Osteoblast (primary cell): ENCODE results near the gene RASA4B. TPM values are rescaled to one million over a fixed set of nuclear protein-coding genes. Genes with fewer than 3 reads are reported as not detected.

Source experiments
- DNase-seq: peaks from one replicate; pipeline ENCODE4 v3.0.0; 2011; ENCODE audit warnings: low spot score, mixed read lengths; ENCODE audit not compliant: insufficient read length; ENCODE audit errors: missing footprints
- H2AFZ ChIP-seq: 2 replicates; pipeline ENCODE4 v1.6.0; 2011; ENCODE audit warnings: mild to moderate bottlenecking, low read length
- H3K27ac ChIP-seq: 2 replicates; pipeline ENCODE4 v1.5.1; 2011; ENCODE audit warnings: mild to moderate bottlenecking, low read depth, low read length, moderate library complexity
- H3K27me3 ChIP-seq: 2 replicates; pipeline ENCODE4 v1.6.0; 2012; ENCODE audit warnings: mild to moderate bottlenecking, control low read depth, inconsistent platforms, low read length, moderate library complexity; ENCODE audit not compliant: insufficient read depth
- H3K36me3 ChIP-seq: 2 replicates; pipeline ENCODE4 v1.5.1; 2011; ENCODE audit warnings: mild to moderate bottlenecking, low read length, control low read depth, moderate library complexity; ENCODE audit not compliant: insufficient read depth
- H3K4me1 ChIP-seq: 2 replicates; pipeline ENCODE4 v1.5.1; 2011; ENCODE audit warnings: mild to moderate bottlenecking, low read length, control low read depth, moderate library complexity; ENCODE audit not compliant: insufficient read depth
- H3K4me2 ChIP-seq: 2 replicates; pipeline ENCODE4 v1.6.0; 2011; ENCODE audit warnings: mild to moderate bottlenecking, low read length; ENCODE audit not compliant: insufficient read depth
- H3K4me3 ChIP-seq: fragments of 200-600 bp; sonication (generic); 3 replicates; pipeline ENCODE4 v1.5.1; 2012; ENCODE audit warnings: mild to moderate bottlenecking, low read length, inconsistent platforms; ENCODE audit not compliant: insufficient read depth
- H3K79me2 ChIP-seq: 2 replicates; pipeline ENCODE4 v1.6.0; 2012; ENCODE audit warnings: mild to moderate bottlenecking, low read length, control low read depth, inconsistent platforms; ENCODE audit not compliant: insufficient read depth
- H3K9me3 ChIP-seq: 2 replicates; pipeline ENCODE4 v1.5.1; 2011; ENCODE audit warnings: low read depth, low read length, control low read depth
- H4K20me1 ChIP-seq: 2 replicates; pipeline ENCODE4 v1.6.0; 2012; ENCODE audit warnings: mild to moderate bottlenecking, low read length, control low read depth; ENCODE audit not compliant: insufficient read depth
- total RNA-seq: library from RNA; depleted of rRNA; stranded (reverse); fragments of >200 nt; gene quantifications from 2 replicates; pipeline ENCODE4 v1.2.3, GENCODE V29; 2012
- TF ChIP-seq, protein P1 (sequence below): IDR thresholded peaks from 2 replicates; pipeline ENCODE4 v1.5.1; 2011; ENCODE audit warnings: mild to moderate bottlenecking, low read depth, low read length, moderate library complexity; ENCODE audit errors: extremely low read depth

Gene RASA4B
- total RNA-seq, 1 donor, result 3.3 TPM

GRCh38 chr7:102433219-102434038 is 84.1 kb downstream of the RASA4B start, which contains the start of gene ORAI2:
TSS of gene ORAI2 (plus strand) at chr7:102433575. CDS start at chr7:102438957, 5,382 bp downstream.
- peaks cover 9% of the 10 kb centered on the region for H3K36me3 ChIP-seq
- peak within 1 kb of the TSS; percentile 74 for H2AFZ ChIP-seq
- H4K20me1 ChIP-seq, result peaks cover 2% of the 10 kb centered on the region
- no peaks in the 10 kb centered on the region for H3K27me3 ChIP-seq
- peak within 1 kb of the TSS; percentile 87 for H3K4me2 ChIP-seq
- H3K4me3 ChIP-seq, result peak within 1 kb of the TSS; percentile 87
- peak; percentile 99 for DNase-seq
- peak within 1 kb of the TSS; percentile 61 for H3K27ac ChIP-seq
- TF ChIP-seq, protein P1, sequence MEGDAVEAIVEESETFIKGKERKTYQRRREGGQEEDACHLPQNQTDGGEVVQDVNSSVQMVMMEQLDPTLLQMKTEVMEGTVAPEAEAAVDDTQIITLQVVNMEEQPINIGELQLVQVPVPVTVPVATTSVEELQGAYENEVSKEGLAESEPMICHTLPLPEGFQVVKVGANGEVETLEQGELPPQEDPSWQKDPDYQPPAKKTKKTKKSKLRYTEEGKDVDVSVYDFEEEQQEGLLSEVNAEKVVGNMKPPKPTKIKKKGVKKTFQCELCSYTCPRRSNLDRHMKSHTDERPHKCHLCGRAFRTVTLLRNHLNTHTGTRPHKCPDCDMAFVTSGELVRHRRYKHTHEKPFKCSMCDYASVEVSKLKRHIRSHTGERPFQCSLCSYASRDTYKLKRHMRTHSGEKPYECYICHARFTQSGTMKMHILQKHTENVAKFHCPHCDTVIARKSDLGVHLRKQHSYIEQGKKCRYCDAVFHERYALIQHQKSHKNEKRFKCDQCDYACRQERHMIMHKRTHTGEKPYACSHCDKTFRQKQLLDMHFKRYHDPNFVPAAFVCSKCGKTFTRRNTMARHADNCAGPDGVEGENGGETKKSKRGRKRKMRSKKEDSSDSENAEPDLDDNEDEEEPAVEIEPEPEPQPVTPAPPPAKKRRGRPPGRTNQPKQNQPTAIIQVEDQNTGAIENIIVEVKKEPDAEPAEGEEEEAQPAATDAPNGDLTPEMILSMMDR, result no peak
- H3K79me2 ChIP-seq, result peaks cover 28% of the 10 kb centered on the region
- peaks cover 3% of the 10 kb centered on the region for H3K4me1 ChIP-seq
- no peaks in the 10 kb centered on the region for H3K9me3 ChIP-seq

Other genes with a start within 250 kb of the RASA4B start
- gene SH2B2, start 230.9 kb downstream of the RASA4B start, total RNA-seq, result 2.1 and 2.2 TPM in 2 replicates
- gene SPDYE6, start 161.3 kb downstream of the RASA4B start, total RNA-seq, result not detected in 2 replicates
- 14.5 and 16.5 TPM in 2 replicates for gene PRKRIP1, start 121.4 kb downstream of the RASA4B start, total RNA-seq
- gene ORAI2, start 84.2 kb downstream of the RASA4B start, total RNA-seq, result 44.2 and 57.5 TPM in 2 replicates
- gene ALKBH4, start 52.9 kb downstream of the RASA4B start, total RNA-seq, result 13.6 and 16.3 TPM in 2 replicates
- 20.0 and 24.2 TPM in 2 replicates for gene LRWD1, start 52.8 kb downstream of the RASA4B start, total RNA-seq
- gene POLR2J, start 38.9 kb downstream of the RASA4B start, total RNA-seq, result 27.1 and 27.9 TPM in 2 replicates
- gene UPK3BL2, start 25.9 kb upstream of the RASA4B start, total RNA-seq, result 0.36 and 4.7 TPM in 2 replicates
- gene SPDYE2, start 33.4 kb upstream of the RASA4B start, total RNA-seq, result not detected in 2 replicates
- 23.9 and 44.2 TPM in 2 replicates for gene POLR2J3, start 54.8 kb upstream of the RASA4B start, total RNA-seq
- 8.8 and 9.8 TPM in 2 replicates for gene RASA4, start 99.0 kb upstream of the RASA4B start, total RNA-seq
- gene UPK3BL1, start 125.0 kb upstream of the RASA4B start, total RNA-seq, result 4.7 and 13.8 TPM in 2 replicates
- gene SPDYE2B, start 132.5 kb upstream of the RASA4B start, total RNA-seq, result not detected in 2 replicates
- 2.5 and 8.3 TPM in 2 replicates for gene POLR2J2, start 153.9 kb upstream of the RASA4B start, total RNA-seq
- gene FAM185A, start 231.2 kb upstream of the RASA4B start, total RNA-seq, result 7.6 and 9.1 TPM in 2 replicates